Upper lobe of left lung (tissue), 6 donors: ENCODE data around the gene HDAC8. TPM values are rescaled to one million over a fixed set of nuclear protein-coding genes. Genes with fewer than 3 reads are reported as not detected.
A peak's percentile ranks its signal among the peaks of the same experiment; 100 is the strongest.

Source experiments
- ATAC-seq, 2 donors: fragments of 200-7000 bp; cut with Tn5 transposase; one replicate each; pipeline ENCODE4 v1.9.1; 2022; ENCODE audit warnings: mild to moderate bottlenecking in 2 of 2, moderate library complexity in 2 of 2; ENCODE audit not compliant: low FRiP score in 2 of 2
- DNase-seq, 2 donors: peaks; one replicate each; pipeline ENCODE4 v3.0.0-alpha.2; 2019 to 2020
- H3K27ac ChIP-seq, 4 donors: fragments of 200-600 bp; sonication (generic); one replicate each; pipeline ENCODE4 v1.5.1; 2016 to 2019
- H3K27me3 ChIP-seq, 4 donors: fragments of 200-600 bp; sonication (generic); one replicate each; pipeline ENCODE4 v1.5.1; 2017 to 2019
- H3K36me3 ChIP-seq, 4 donors: fragments of 200-600 bp; sonication (generic); one replicate each; pipeline ENCODE4 v1.5.1; 2016 to 2019
- H3K4me1 ChIP-seq, 4 donors: fragments of 200-600 bp; sonication (generic); one replicate each; pipeline ENCODE4 v1.5.1; 2018 to 2019
- H3K4me3 ChIP-seq, 4 donors: fragments of 200-600 bp; sonication (generic); one replicate each; pipeline ENCODE4 v1.5.1; 2017 to 2019; ENCODE audit warnings: mild to moderate bottlenecking in 2 of 4, moderate library complexity in 1 of 4
- H3K9me3 ChIP-seq, 4 donors: fragments of 200-600 bp; sonication (generic); one replicate each; pipeline ENCODE4 v1.5.1; 2018 to 2019
- EP300 ChIP-seq, 4 donors: sonication (generic); formaldehyde crosslinking; IDR thresholded peaks; one replicate each; pipeline ENCODE4 v1.5.1; 2017; ENCODE audit warnings: antibody characterized with exemption in 4 of 4, control low read depth in 2 of 4
- POLR2A ChIP-seq, 4 donors: fragments of 450-650 bp; IDR thresholded peaks; one replicate each; pipeline ENCODE4 v1.5.1; 2016 to 2017; ENCODE audit warnings: antibody characterized with exemption in 4 of 4, mild to moderate bottlenecking in 2 of 4
- POLR2AphosphoS5 ChIP-seq, 2 donors: sonication (generic); formaldehyde crosslinking; IDR thresholded peaks; one replicate each; pipeline ENCODE4 v1.5.1; 2017; ENCODE audit warnings: antibody characterized with exemption in 2 of 2
- WGBS, 2 donors: methylation state at CpG; one replicate each; pipeline ENCODE4 v1.1.5; 2017 to 2018; 5-methylcytosine and 5-hydroxymethylcytosine counted together
- total RNA-seq, 6 donors: library from RNA; depleted of rRNA in 4 of 6; stranded (reverse); fragments of >200 nt in 4 of 6; gene quantifications; one replicate each; pipeline versions ENCODE4 v1.1.0 to v1.2.1, GENCODE V29; 2016 to 2021
- TF ChIP-seq, protein P1 (sequence below), 6 experiments: fragments of 450-650 bp in 4 of 6; fragments of 200-600 bp in 2 of 6; sonication (generic) in 2 of 6; IDR thresholded peaks; one replicate each; pipeline ENCODE4 v1.5.1; 2016 to 2019; ENCODE audit warnings: antibody characterized with exemption in 6 of 6
- donor health status: DM: no; HTN: no; CAD: no; lungs with moderate emphysema.
- donor health status: DM: no; HTN: yes; CAD: no; lungs with severe emphysema.

HDAC8 gene
- total RNA-seq, 6 donors from 2014 or later, result 21.5 to 56.6 (median 35.0) TPM

- no peaks in the 10 kb centered on the region for H3K4me1 ChIP-seq
- no peaks in the 10 kb centered on the region for H3K9me3 ChIP-seq
- no peak overlapping the region for H3K27ac ChIP-seq
- no peaks in the 10 kb centered on the region for H3K36me3 ChIP-seq
- H3K27me3 ChIP-seq, result no peaks in the 10 kb centered on the region
- DNase-seq (no peak), ATAC-seq (no peak)
- TF ChIP-seq POLR2A (IDR thresholded peaks at IDR 0.05), result no peak
- no peak for TF ChIP-seq POLR2AphosphoS5 (IDR thresholded peaks at IDR 0.05)
- TF ChIP-seq, protein P1, sequence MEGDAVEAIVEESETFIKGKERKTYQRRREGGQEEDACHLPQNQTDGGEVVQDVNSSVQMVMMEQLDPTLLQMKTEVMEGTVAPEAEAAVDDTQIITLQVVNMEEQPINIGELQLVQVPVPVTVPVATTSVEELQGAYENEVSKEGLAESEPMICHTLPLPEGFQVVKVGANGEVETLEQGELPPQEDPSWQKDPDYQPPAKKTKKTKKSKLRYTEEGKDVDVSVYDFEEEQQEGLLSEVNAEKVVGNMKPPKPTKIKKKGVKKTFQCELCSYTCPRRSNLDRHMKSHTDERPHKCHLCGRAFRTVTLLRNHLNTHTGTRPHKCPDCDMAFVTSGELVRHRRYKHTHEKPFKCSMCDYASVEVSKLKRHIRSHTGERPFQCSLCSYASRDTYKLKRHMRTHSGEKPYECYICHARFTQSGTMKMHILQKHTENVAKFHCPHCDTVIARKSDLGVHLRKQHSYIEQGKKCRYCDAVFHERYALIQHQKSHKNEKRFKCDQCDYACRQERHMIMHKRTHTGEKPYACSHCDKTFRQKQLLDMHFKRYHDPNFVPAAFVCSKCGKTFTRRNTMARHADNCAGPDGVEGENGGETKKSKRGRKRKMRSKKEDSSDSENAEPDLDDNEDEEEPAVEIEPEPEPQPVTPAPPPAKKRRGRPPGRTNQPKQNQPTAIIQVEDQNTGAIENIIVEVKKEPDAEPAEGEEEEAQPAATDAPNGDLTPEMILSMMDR (IDR thresholded peaks at IDR 0.05), result no peak
- no peak for TF ChIP-seq EP300 (IDR thresholded peaks at IDR 0.05)
- no peak overlapping the region for H3K4me3 ChIP-seq
Observed at GRCh38 chrX:72402614-72403013, 170.0 kb downstream of the HDAC8 start.

GRCh38 chrX:72399816-72400215, 172.8 kb downstream of the HDAC8 start:
- H3K27me3 ChIP-seq, result no peaks in the 10 kb centered on the region
- H3K9me3 ChIP-seq, result no peaks in the 10 kb centered on the region
- H3K36me3 ChIP-seq, result no peaks in the 10 kb centered on the region
- ATAC-seq, result no peak
- no peaks in the 10 kb centered on the region for H3K4me1 ChIP-seq
- TF ChIP-seq EP300 (IDR thresholded peaks at IDR 0.05) (no peak), POLR2A (IDR thresholded peaks at IDR 0.05) (no peak), POLR2AphosphoS5 (IDR thresholded peaks at IDR 0.05) (no peak)
- TF ChIP-seq, protein P1 (IDR thresholded peaks at IDR 0.05), result no peak
- no peak overlapping the region for H3K4me3 ChIP-seq
- DNase-seq, result no peak
- no peak overlapping the region for H3K27ac ChIP-seq

GRCh38 chrX:72396117-72396516, 176.5 kb downstream of the HDAC8 start:
- no peak for TF ChIP-seq EP300 (IDR thresholded peaks at IDR 0.05)
- TF ChIP-seq POLR2A (IDR thresholded peaks at IDR 0.05), result no peak
- TF ChIP-seq, protein P1 (IDR thresholded peaks at IDR 0.05), result no peak
- no peak for TF ChIP-seq POLR2AphosphoS5 (IDR thresholded peaks at IDR 0.05)
- Histone ChIP-seq H3K27ac (no peak overlapping the region), H3K4me1 (no peaks in the 10 kb centered on the region), H3K27me3 (no peaks in the 10 kb centered on the region), H3K4me3 (no peak overlapping the region), H3K36me3 (no peaks in the 10 kb centered on the region), H3K9me3 (no peaks in the 10 kb centered on the region)
- DNase-seq, result no peak
- WGBS, 2 donors, result 37 to 55% methylated on average over 1 of the region's 1 CpG
- ATAC-seq, result no peak

DNA sequence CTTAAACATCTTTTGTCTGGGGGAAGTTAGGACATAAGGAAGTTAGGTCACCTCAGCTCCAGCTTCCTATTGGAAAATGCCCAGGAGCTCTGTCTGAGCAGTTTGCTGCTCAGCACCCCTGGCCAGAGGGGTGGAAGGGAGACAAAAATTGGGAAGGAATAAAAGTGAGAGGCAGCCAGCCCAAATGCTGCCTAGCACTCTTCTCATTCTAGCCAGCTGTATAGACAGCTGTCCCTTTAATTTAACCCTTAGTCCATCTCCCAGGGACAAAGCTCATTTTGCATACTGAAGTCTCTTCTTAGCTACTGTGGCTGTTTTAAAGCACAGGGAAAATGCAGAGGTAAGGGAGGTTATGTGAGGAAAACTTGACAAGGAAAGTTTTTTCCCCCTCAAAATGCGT, 177.4 kb downstream of the HDAC8 start:
- no peak overlapping the region for H3K4me3 ChIP-seq
- TF ChIP-seq POLR2A (IDR thresholded peaks at IDR 0.05) (no peak), POLR2AphosphoS5 (IDR thresholded peaks at IDR 0.05) (no peak), EP300 (IDR thresholded peaks at IDR 0.05) (no peak)
- TF ChIP-seq, protein P1 (IDR thresholded peaks at IDR 0.05), result no peak
- ATAC-seq (peak in 1 of 2 donors; percentile 39), DNase-seq (no peak)
- H3K9me3 ChIP-seq, result no peaks in the 10 kb centered on the region
- H3K27me3 ChIP-seq, result no peaks in the 10 kb centered on the region
- no peaks in the 10 kb centered on the region for H3K36me3 ChIP-seq
- no peaks in the 10 kb centered on the region for H3K4me1 ChIP-seq
- H3K27ac ChIP-seq, result no peak overlapping the region
- 21 to 32% methylated on average over 1 of the region's 1 CpG for WGBS, 2 donors

DNA sequence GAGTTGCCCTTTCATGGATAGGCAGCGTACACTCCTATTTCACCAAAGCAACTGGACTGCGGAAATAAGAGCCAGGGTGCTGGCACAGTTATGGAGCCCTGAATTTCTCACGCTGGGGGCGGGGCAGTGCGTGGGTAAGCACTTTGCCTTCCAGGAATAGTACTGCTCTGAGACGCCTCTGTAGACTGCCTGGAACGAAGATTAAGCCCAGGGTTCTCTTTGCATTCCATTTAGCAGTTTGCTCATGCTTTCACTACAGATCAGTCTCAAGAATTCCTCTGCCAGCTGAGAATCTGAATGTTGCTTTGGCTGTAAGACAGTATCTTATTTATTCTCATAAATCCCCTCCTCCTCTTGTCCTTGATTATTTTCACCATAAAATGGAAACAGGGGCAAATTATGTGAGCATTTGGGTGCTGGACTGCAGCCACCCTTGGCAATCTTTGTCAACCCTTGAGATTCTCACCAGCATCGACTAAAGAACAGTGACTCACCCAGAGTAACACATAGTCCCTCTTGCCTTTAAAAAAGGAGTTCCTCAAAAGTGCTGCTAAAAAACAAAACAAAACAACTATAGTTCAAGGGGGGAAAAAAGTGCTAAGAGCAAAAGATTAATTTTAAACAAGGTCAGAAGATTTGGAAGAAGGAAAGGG, 178.0 kb downstream of the HDAC8 start:
- H3K4me3 ChIP-seq, result no peak overlapping the region
- no peaks in the 10 kb centered on the region for H3K9me3 ChIP-seq
- WGBS, 2 donors, result 27 to 45% methylated on average over 2 to 8 of the region's 8 CpGs
- no peaks in the 10 kb centered on the region for H3K4me1 ChIP-seq
- no peaks in the 10 kb centered on the region for H3K27me3 ChIP-seq
- TF ChIP-seq EP300 (IDR thresholded peaks at IDR 0.05) (no peak), POLR2A (IDR thresholded peaks at IDR 0.05) (no peak), POLR2AphosphoS5 (IDR thresholded peaks at IDR 0.05) (no peak)
- TF ChIP-seq, protein P1 (IDR thresholded peaks at IDR 0.05), result no peak
- ATAC-seq (peak; percentile 53 to 73), DNase-seq (no peak)
- H3K36me3 ChIP-seq, result no peaks in the 10 kb centered on the region
- H3K27ac ChIP-seq, result no peak overlapping the region
